Sciatic nerve (tissue), 2 donors: ENCODE data around the gene PPT2. TPM values are rescaled to one million over a fixed set of nuclear protein-coding genes. Genes with fewer than 3 reads are reported as not detected.
A peak's percentile ranks its signal among the peaks of the same experiment; 100 is the strongest.

Experiments
- ATAC-seq: fragments of 200-7000 bp; cut with Tn5 transposase; one replicate; pipeline ENCODE4 v1.9.1; 2020; ENCODE audit warnings: mild to moderate bottlenecking, moderate library complexity
- DNase-seq: peaks from one replicate; pipeline ENCODE4 v3.0.0-alpha.2; 2020; ENCODE audit warnings: low spot score
- intact Hi-C: fragments of 100-400 bp; cut with DNase I; formaldehyde crosslinking; loops from one replicate; pipeline ENCODE4 v1.14.2; 2022
- total RNA-seq: library from RNA; stranded (reverse); fragmentation: NEBNext Ultra II Directional; extraction: Animal tissue kit (Norgen Biotek cat#: 25700); gene quantifications from one replicate; pipeline ENCODE4 v1.2.1, GENCODE V29; 2021
- donor health status: DM: no; HTN: no; CAD: no.
- donor health status: DM: no; HTN: no; CAD: no.

PPT2 gene
- total RNA-seq, 1 donor from 2014 or later = 38.8 TPM

DNA sequence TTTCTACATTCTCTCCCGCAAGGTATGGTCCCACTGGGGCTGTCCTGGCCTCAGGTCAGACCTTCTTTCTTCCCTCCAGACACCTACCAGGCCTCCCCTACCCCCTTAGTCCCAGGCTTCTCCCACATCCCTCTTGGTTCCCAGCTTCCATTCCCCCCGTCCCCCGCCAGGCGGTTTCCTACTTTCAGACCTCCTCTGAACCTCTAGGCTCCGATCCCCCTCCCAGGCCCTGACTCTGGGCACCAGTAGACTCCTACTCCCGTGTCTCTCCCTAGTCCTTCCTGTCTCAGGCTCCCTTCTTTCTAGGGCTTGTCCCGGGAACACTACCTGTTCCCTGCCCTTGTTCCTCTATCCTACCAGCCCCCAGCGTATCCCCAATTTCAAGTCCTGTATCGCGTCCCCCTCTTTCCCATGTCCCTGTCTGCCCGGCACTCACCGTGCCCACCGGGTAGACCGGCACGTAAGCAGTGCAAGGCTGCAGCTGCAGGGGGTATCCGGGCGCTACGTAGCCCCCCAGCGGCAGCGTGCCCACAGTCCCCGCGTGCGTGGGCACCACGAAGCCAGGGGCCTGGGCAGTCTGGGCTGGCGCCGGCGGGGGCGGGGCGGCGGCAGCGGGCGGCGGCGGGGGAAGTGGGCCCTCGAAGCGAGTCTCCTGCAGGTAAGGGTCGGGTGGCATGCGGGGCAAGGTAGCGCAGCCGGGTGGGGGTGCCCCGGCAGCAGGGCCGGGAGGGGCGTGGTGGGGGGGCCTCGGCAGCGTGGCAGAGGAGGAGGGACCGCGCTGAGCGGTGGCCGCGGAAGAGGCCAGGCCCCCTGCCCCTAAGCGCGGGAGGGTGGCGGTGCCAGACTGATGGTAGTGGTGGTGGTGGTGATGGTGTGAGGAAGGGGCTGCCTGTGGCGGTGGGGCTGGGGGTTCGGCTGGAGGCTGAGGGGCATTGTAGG lies 3.7 kb upstream of the PPT2 start:
- intact Hi-C loops = no loop called here
- DNase-seq (no peak), ATAC-seq (no peak)

DNA sequence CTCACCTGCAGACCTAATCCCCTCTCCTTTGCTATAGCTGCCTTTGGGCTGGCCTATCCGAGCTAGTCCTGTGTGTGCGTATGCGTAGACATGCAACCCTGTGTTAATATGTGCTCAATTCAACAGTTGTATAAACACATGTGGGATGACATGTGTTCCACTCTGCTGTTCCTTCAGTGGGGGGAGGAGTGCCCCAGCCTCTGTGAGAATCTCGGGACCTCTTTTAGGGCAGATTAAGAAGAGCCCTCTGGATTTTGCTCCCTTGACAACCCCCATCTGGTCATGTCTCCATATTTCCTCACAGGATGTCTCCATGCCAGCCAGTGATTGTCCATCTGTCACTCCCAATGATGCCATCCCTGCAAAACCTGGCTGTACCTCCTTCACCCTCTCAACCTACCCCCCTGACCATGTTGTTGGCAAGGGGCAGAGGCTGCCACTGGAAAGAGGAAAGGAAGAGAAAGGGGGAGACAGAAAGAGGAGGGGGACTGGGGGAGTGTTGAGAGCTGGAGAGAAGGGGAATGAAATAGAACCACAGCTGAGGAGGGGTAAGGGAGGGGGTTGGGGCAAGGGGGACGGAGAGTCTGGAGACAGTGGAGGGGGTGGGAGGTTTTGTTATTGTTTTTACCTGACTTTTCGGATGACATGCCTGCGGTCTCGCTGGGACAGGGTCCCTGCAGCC lies 2.6 kb upstream of the PPT2 start:
- ATAC-seq (no peak), DNase-seq (no peak)
- intact Hi-C loops = no loop called here

DNA sequence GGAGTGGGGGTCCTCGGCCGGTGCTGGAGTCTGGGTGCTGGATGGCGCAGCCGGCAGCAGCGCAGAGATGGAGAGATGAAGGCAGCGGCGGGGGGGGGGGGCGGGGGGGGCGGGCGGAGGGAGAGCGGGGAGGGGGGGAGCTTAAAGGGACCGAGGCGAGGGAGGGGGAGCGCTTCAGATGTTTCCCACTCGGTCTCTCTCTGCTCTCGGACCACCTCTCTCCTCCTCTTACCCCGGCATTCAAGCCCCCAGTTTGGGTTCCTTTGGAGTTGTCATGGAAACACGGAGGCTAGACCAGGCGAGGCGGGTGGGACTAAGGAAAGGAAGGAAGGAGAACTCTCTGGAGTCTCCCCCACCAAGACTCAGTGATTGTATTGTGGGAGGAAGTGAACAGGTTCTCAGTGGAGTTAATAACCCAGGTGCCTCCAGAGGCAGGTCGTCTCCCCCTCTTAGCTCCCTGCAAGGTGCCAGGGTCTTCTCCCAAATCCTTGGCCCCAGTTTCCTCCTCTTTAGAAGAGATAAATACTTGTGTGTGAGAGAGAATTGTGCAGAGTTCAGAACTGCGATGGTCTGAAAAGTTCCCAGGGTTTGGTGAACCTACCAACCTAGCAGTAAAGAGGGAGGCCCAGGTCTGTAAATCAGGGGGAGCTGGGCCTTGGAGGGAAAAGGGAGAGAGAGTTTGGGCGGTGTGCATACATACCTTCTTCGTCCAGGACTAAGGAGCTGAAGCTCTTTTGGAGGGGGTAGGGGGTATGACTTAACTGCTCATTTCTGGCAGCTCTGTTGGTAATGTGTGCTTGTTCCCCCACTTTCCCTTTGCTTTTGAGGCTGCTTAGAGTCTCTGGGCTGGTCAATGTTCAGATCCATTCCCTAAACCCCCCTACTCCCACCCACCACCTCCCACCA lies 1.8 kb upstream of the PPT2 start, which contains the start of gene PRRT1:
TSS of gene PRRT1 (minus strand) at position 77 of the 906 bp plus-strand sequence. CDS start 112 bp downstream, outside the sequence.
- ATAC-seq (no peak), DNase-seq (no peak)
- intact Hi-C loops = no loop called here

DNA sequence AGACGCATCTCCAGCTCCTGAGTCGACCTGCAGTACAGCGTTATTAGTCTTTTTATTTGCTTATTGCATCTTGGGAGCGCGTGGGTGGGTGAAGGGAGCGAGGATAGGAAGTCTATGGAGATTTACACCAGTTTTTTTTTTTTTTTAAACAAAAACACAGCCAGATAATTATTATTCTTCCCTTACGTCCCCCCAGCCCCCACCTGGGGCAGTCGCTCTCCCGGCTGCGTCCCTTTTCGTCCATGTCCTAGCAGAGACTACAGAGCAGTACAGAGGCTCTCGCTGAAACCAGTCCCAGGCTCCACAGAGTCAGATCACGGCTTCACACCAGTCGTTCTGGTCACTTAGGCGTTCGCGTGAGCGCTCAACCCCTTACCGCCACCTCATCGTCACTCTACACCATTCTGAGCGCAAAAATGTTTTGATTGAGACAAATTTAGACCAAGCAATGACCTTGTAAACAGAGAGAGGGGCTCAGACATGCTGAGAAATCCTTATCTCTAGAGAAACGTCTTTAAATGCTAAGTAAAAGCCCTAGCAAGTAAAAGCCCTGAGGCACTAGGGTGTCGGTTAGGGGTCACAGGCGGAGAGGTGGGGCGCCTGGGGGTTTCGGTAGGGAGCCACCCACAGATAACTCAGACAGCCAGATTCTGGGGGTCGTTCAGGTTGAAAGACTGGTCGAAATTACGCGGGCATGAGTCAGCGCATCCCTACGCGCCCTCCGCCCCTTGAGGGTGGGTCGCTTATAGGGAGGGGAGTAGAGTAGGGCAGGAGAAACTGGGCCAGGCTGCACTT lies 975 bp upstream of the PPT2 start:
- peak; percentile 71 for DNase-seq
- peak; percentile 52 for ATAC-seq
- intact Hi-C loops = no loop called here

DNA sequence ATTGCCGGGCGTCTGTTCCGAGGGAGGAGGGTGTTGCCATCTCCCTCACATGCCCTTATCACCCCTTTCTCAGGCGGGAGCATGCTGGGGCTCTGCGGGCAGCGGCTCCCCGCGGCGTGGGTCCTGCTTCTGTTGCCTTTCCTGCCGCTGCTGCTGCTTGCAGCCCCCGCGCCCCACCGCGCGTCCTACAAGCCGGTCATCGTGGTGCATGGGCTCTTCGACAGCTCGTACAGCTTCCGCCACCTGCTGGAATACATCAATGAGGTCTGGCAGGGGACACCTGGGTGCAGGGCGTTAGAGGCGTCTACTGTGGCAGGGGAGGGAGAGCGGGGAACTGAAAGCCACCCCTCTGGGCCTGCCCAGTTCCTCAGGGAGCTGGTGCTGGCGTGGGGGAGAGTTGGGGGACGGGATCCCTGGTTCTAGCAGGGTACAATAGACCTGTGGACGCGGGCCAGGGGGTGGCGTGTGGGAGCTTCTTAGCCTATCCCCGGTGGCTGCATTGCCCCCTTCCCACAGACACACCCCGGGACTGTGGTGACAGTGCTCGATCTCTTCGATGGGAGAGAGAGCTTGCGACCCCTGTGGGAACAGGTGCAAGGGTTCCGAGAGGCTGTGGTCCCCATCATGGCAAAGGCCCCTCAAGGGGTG lies 697 bp downstream of the PPT2 start:
- ATAC-seq = peak; percentile 69
- intact Hi-C loops = no loop called here
- DNase-seq = peak; percentile 77

DNA sequence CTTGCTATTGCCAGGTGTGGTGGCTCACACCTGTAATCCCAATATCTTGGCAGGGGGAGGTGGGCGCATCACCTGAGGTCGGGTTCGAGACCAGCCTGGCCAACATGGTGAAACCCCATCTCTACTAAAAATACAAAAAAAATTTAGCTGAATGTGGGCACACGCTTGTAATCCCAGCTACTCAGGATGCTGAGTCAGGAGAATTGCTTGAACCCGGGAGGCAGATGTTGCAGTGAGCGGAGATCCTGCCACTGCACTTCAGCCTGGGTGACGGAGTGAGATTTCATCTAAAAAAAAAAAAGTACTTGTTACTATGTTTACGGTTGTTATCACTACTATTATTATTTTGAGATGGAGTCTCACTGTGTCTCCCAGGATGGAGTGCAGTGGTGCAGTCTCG lies 3.0 kb downstream of the PPT2 start:
- ATAC-seq (no peak), DNase-seq (no peak)
- intact Hi-C loops = no loop called here

GRCh38 chr6:32158052-32158451 lies 4.1 kb downstream of the PPT2 start:
- ATAC-seq (no peak), DNase-seq (no peak)
- intact Hi-C loops = no loop called here

GRCh38 chr6:32163559-32164258 lies 9.8 kb downstream of the PPT2 start:
- DNase-seq = peak; percentile 75
- intact Hi-C loops = no loop called here
- peak; percentile 76 for ATAC-seq

DNA sequence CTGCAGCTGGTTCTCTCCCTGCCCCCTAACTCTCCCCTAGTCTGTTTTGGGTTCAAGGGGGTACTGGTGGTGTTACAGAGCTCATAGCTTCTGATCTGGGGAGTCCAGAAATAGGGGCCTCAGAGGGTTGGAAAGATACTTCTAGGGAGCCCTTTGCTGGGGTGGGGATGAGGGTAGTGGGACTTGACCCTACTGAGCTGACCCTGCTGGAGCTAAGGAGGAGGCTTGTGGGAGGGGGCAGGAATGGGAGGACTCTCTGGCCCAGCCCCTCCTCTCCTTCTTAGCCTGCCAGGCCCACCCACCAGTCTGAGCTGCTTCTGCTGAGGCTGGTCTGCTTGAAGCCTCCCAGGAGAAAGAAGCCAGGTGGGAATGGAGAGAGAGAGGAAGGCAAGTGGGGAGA lies 10.4 kb downstream of the PPT2 start, which contains the start of gene EGFL8:
TSS of gene EGFL8 (plus strand) at position 301 of the 400 bp plus-strand sequence. CDS start 1,571 bp downstream, outside the sequence.
- DNase-seq (no peak), ATAC-seq (peak; percentile 38)
- intact Hi-C loops = no loop called here

GRCh38 chr6:32166411-32167061 lies 12.6 kb downstream of the PPT2 start:
- intact Hi-C loops = no loop called here
- DNase-seq = no peak
- ATAC-seq = no peak

DNA sequence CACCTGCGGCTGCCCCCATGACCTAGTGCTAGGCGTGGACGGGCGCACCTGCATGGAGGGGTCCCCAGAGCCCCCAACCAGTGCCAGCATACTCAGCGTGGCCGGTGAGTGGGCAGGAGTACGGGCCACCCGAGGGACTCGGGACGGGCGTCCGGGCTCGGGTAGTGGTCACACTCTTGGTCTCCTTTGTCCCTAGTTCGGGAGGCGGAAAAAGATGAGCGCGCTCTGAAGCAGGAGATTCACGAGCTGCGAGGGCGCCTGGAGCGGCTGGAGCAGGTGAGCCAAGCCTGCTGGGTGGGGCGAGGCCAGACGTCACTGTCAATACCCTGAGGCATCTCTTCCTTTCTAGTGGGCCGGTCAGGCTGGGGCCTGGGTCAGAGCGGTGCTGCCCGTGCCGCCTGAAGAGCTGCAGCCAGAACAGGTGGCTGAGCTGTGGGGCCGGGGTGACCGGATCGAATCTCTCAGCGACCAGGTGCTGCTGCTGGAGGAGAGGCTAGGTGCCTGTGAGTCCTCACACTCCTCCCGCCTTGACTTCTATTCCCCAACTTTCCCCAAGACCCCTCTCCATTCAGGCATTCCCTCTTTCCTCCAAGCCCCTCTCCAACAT lies 13.3 kb downstream of the PPT2 start:
- no peak for DNase-seq
- intact Hi-C loops = no loop called here
- ATAC-seq = no peak

DNA sequence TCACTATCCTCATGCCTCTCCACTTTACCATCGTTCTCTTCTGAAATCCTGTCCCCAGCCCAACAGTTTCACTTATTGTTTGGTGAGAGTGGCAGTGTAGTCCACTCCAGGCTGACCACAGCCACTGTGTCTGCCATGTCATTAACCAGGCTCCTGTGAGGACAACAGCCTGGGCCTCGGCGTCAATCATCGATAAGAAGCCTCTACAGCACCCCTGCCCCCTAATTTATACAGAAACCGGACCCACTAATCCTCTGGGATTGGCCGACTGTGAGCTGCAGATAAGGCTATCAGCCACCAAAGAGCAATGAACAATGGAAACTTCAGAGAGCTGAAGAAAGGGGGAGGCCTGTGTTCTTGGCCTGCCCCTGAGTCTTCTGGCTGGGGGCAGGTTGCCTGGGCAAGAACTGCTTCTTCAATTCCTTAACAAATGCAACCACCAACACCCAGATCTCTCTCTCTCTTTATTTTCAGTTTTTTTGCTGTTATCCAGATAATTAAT lies 13.9 kb downstream of the PPT2 start:
- DNase-seq = no peak
- intact Hi-C loops = no loop called here
- no peak for ATAC-seq

DNA sequence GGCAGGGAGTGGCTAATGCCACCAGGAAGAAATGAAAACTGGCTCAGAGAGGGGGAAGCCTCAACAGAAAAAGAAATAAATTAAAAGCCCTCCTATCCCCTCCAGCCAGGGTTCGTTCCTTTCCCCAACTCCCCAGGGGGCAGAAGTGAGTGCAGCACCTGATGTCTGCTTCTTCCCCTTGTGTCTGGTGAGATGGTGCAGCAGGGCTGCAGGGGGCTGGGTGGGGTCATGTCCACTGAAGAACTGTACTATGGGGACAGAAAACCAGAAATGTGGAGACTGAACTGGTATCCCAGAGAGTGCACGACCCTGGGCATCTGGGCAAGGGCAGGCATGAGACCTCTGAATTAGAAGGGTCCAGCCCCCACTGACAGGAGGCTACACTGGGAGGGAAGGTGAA lies 14.4 kb downstream of the PPT2 start:
- no peak for DNase-seq
- no peak for ATAC-seq
- intact Hi-C loops = no loop called here

- DNase-seq = no peak
These were observed 15.1 kb downstream of the PPT2 start for GRCh38 chr6:32168807-32169591.

DNA sequence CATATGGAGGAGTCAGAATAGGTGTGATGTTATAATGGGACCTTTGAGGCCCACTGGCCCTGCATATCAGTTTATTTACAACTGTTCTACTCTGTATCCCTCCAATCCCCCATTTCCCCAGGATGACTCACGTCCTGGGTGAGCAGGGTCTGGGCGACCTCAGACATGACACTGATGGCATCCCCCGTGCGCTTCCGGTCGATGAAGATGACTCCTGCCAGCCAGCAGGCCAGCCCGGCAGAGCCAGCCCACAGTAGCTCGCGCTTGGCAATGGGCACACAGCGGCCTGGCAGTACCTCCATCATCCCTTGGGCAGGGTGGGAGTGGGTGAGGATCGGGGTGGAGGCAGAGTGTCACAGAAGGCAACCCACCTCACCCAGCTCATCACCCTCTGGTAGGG lies 16.4 kb downstream of the PPT2 start:
- ATAC-seq = no peak
- DNase-seq = no peak
- intact Hi-C loops = no loop called here

More at GRCh38 chr6:32168807-32169591, 15.1 kb downstream of the PPT2 start:
- intact Hi-C loops = no loop called here
- ATAC-seq = no peak
